Epidermal melanocyte (primary cell): ENCODE measurements around the gene ICAM2.
"Not testable (repeated sequence)": the region's sequence is repeated elsewhere in the genome, so short reads cannot be mapped to it uniquely, and the experiment has no call there.

Experiments used
- DNase-seq: peaks from one replicate; pipeline ENCODE4 v3.0.0; 2011; ENCODE audit warnings: low spot score; ENCODE audit not compliant: insufficient read length

Gene ICAM2

GRCh38 chr17:63997341-63998048 lies 22.9 kb downstream of the ICAM2 start:
- DNase-seq = no peak

GRCh38 chr17:63996430-63997182 lies 23.8 kb downstream of the ICAM2 start:
- DNase-seq = no peak

GRCh38 chr17:63995626-63996025 lies 24.8 kb downstream of the ICAM2 start:
- no peak for DNase-seq

- no peak for DNase-seq
These were observed 27.0 kb downstream of the ICAM2 start for GRCh38 chr17:63993368-63993985.

- DNase-seq = no peak
These were observed 28.8 kb downstream of the ICAM2 start for GRCh38 chr17:63991611-63992010.

- DNase-seq = no peak
These were observed 30.6 kb downstream of the ICAM2 start for GRCh38 chr17:63989622-63990345.

- no peak for DNase-seq
These were observed 31.5 kb downstream of the ICAM2 start for GRCh38 chr17:63988741-63989621.

- DNase-seq = no peak
These were observed 32.3 kb downstream of the ICAM2 start for GRCh38 chr17:63988127-63988478.

GRCh38 chr17:63987221-63988126 lies 33.0 kb downstream of the ICAM2 start:
- DNase-seq = no peak

- DNase-seq = no peak
These were observed 33.6 kb downstream of the ICAM2 start for GRCh38 chr17:63986821-63987220.

- DNase-seq = no peak
These were observed 34.9 kb downstream of the ICAM2 start for GRCh38 chr17:63985387-63986140.

GRCh38 chr17:63984651-63985386 lies 35.6 kb downstream of the ICAM2 start:
- DNase-seq = peak; percentile 60

- no peak for DNase-seq
These were observed 36.2 kb downstream of the ICAM2 start for GRCh38 chr17:63984236-63984635.

- DNase-seq = no peak
These were observed 37.1 kb downstream of the ICAM2 start for GRCh38 chr17:63983320-63983719.

GRCh38 chr17:63982641-63983040 lies 37.8 kb downstream of the ICAM2 start:
- not testable (repeated sequence) for DNase-seq

- DNase-seq = no peak
These were observed 41.9 kb downstream of the ICAM2 start for GRCh38 chr17:63978272-63979200.

- no peak for DNase-seq
These were observed 43.7 kb downstream of the ICAM2 start for GRCh38 chr17:63976702-63977101.
